ENCODE results near the gene TLCD1. TPM values are rescaled to one million over a fixed set of nuclear protein-coding genes. Genes with fewer than 3 reads are reported as not detected.

The TLCD1 gene
- total RNA-seq, 1 experiment from 2014 or later: 50.7 TPM

DNA sequence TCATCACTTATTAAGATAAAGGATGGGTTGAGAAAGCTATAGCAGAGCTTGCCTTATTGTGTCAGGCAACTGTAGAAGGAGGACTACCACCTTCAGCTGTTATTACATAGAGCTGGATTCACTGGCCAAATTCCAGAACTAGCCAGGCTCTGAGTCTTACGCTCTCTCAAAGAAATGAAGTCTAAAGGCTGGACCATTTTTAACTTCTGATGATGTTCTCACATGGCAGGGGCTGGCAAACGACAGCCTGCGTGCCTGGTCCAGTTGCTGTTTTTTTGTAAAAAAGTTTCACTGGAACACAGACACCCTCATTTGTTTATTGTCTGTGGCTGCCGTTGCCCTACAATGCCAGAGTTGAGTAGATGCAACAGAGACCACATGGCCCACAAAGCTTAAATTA, 39.0 kb upstream of the TLCD1 start:
- H4K8ac ChIP-seq (replicated peaks; ENCODE audit: insufficient read length, low read depth, low read length): no peak overlapping the region
- H2BK120ac ChIP-seq (ENCODE audit: low read depth, low read length, poor library complexity, severe bottlenecking): no peak overlapping the region
- H3K23ac ChIP-seq (ENCODE audit: insufficient read length, low read depth, low read length): no peak overlapping the region
- Mint-ChIP-seq H3K4me1 (peaks cover 30 to 35% of the 10 kb centered on the region in 2 experiments), H3K27me3 (ENCODE audit: low read depth) (no peaks in the 10 kb centered on the region), H3K4me3 (no peak overlapping the region), H3K36me3 (ENCODE audit: insufficient read depth in 1 of 3, low read depth in 3 of 3) (peaks cover 16 to 36% (median 32%) of the 10 kb centered on the region in 3 experiments), H3K9me3 (no peaks in the 10 kb centered on the region), H3K27ac (peak overlapping the region in 2 of 3 experiments; percentile 68 to 75; a peak in 1 of 7 replicates)
- no peak overlapping the region for H2BK15ac ChIP-seq (ENCODE audit: low read depth, low read length)
- no peak overlapping the region for H4K5ac ChIP-seq (ENCODE audit: insufficient read length, low read depth, low read length)
- H3K23me2 ChIP-seq (ENCODE audit: insufficient read length, low read depth, low read length, poor library complexity, severe bottlenecking): no peaks in the 10 kb centered on the region
- no peaks in the 10 kb centered on the region for H3K9me3 ChIP-seq (ENCODE audit: control insufficient read depth, low read depth, low read length)
- no peak overlapping the region for H2BK20ac ChIP-seq (ENCODE audit: low read depth, low read length, poor library complexity, severe bottlenecking)
- H3K56ac ChIP-seq (ENCODE audit: insufficient read length, low read depth, low read length): no peak overlapping the region
- no peaks in the 10 kb centered on the region for H3K27me3 ChIP-seq (ENCODE audit: insufficient read depth, low read length)
- peaks cover 3% of the 10 kb centered on the region; the same call in 1 of the 2 replicates for H3K4me1 ChIP-seq (ENCODE audit: insufficient read depth, low read length)
- H3K27ac ChIP-seq (ENCODE audit: insufficient read length, low read depth, low read length): no peak overlapping the region
- H4K91ac ChIP-seq (ENCODE audit: insufficient read length, low read depth, low read length): no peak overlapping the region
- no peak for DNase-seq
- no peak overlapping the region for H2BK5ac ChIP-seq (ENCODE audit: insufficient read length, low read length)
- no peak overlapping the region for H3K4me2 ChIP-seq (ENCODE audit: insufficient read depth, insufficient read length, low read length)
- H3K79me1 ChIP-seq (ENCODE audit: insufficient read depth, low read depth, low read length, poor library complexity, severe bottlenecking): no peaks in the 10 kb centered on the region
- H3K14ac ChIP-seq (ENCODE audit: insufficient read depth, low read length): no peak overlapping the region
- no peak overlapping the region for H2AFZ ChIP-seq (ENCODE audit: low read length)
- WGBS (ENCODE audit: extremely low coverage, insufficient read length, low lambda C conversion rate): no CpG with 5 or more reads among the region's 4 CpGs
- no peak overlapping the region for H3T11ph ChIP-seq (ENCODE audit: low read length)
- 0 out of 2 replicates have a peak, but pooled peaks cover 2% of the 10 kb centered on the region for H3K79me2 ChIP-seq (ENCODE audit: insufficient read depth, low read length)
- no peak overlapping the region for H3K18ac ChIP-seq (ENCODE audit: insufficient read length, low read depth, low read length)
- H2BK12ac ChIP-seq (ENCODE audit: insufficient read length, low read depth, low read length): no peak overlapping the region
- H3K4ac ChIP-seq (ENCODE audit: low read depth, low read length): no peak overlapping the region
- TF ChIP-seq, protein P1, sequence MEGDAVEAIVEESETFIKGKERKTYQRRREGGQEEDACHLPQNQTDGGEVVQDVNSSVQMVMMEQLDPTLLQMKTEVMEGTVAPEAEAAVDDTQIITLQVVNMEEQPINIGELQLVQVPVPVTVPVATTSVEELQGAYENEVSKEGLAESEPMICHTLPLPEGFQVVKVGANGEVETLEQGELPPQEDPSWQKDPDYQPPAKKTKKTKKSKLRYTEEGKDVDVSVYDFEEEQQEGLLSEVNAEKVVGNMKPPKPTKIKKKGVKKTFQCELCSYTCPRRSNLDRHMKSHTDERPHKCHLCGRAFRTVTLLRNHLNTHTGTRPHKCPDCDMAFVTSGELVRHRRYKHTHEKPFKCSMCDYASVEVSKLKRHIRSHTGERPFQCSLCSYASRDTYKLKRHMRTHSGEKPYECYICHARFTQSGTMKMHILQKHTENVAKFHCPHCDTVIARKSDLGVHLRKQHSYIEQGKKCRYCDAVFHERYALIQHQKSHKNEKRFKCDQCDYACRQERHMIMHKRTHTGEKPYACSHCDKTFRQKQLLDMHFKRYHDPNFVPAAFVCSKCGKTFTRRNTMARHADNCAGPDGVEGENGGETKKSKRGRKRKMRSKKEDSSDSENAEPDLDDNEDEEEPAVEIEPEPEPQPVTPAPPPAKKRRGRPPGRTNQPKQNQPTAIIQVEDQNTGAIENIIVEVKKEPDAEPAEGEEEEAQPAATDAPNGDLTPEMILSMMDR (conservative IDR thresholded peaks at IDR 0.05): no peak
- no peaks in the 10 kb centered on the region for H4K20me1 ChIP-seq (ENCODE audit: control insufficient read depth, insufficient read depth, insufficient read length)
- no peak overlapping the region for H2AK5ac ChIP-seq (ENCODE audit: insufficient read length, low read length)
- H3K9ac ChIP-seq (ENCODE audit: extremely low read depth, insufficient read length, low read length): no peak overlapping the region

Data from H9 (cell line).